ENCODE measurements around the gene RAB3GAP2.
"Not testable (repeated sequence)": the region's sequence is repeated elsewhere in the genome, so short reads cannot be mapped to it uniquely, and the experiment has no call there.

RAB3GAP2 gene

GRCh38 chr1:220164116-220164515, 108.1 kb downstream of the RAB3GAP2 start:
- TF ChIP-seq CTCF (IDR thresholded peaks at IDR 0.05; ENCODE audit: low read depth, low read length, missing control alignments), result no peak
- no peak for DNase-seq (ENCODE audit: low read depth)
- H3K4me3 ChIP-seq (ENCODE audit: low read depth, low read length), result no peak overlapping the region

GRCh38 chr1:220160027-220160426, 112.2 kb downstream of the RAB3GAP2 start:
- no peak for DNase-seq (ENCODE audit: low read depth)
- no peak for TF ChIP-seq CTCF (IDR thresholded peaks at IDR 0.05; ENCODE audit: low read depth, low read length, missing control alignments)
- H3K4me3 ChIP-seq (ENCODE audit: low read depth, low read length), result no peak overlapping the region

- DNase-seq (ENCODE audit: low read depth), result no peak
- TF ChIP-seq CTCF (IDR thresholded peaks at IDR 0.05; ENCODE audit: low read depth, low read length, missing control alignments), result no peak
- H3K4me3 ChIP-seq (ENCODE audit: low read depth, low read length), result no peak overlapping the region
Measured at GRCh38 chr1:220159041-220159440, 113.2 kb downstream of the RAB3GAP2 start.

GRCh38 chr1:220158530-220158929, 113.7 kb downstream of the RAB3GAP2 start:
- H3K4me3 ChIP-seq (ENCODE audit: low read depth, low read length); DNase-seq (ENCODE audit: low read depth): not testable (repeated sequence)

GRCh38 chr1:220157738-220158137, 114.5 kb downstream of the RAB3GAP2 start:
- TF ChIP-seq CTCF (IDR thresholded peaks at IDR 0.05; ENCODE audit: low read depth, low read length, missing control alignments), result no peak
- H3K4me3 ChIP-seq (ENCODE audit: low read depth, low read length), result no peak overlapping the region
- no peak for DNase-seq (ENCODE audit: low read depth)

- no peak for DNase-seq (ENCODE audit: low read depth)
- H3K4me3 ChIP-seq (ENCODE audit: low read depth, low read length), result no peak overlapping the region
- TF ChIP-seq CTCF (IDR thresholded peaks at IDR 0.05; ENCODE audit: low read depth, low read length, missing control alignments), result no peak
Measured at GRCh38 chr1:220156620-220157146, 115.6 kb downstream of the RAB3GAP2 start.

- no peak for TF ChIP-seq CTCF (IDR thresholded peaks at IDR 0.05; ENCODE audit: low read depth, low read length, missing control alignments)
- H3K4me3 ChIP-seq (ENCODE audit: low read depth, low read length), result no peak overlapping the region
- DNase-seq (ENCODE audit: low read depth), result no peak
Measured at GRCh38 chr1:220153147-220153546, 119.1 kb downstream of the RAB3GAP2 start.
